Measurements from ENCODE around the gene LENG9.
"Not testable (repeated sequence)": the region's sequence is repeated elsewhere in the genome, so short reads cannot be mapped to it uniquely, and the experiment has no call there.

The LENG9 gene

GRCh38 chr19:54477650-54478049, 14.1 kb upstream of the LENG9 start:
- no peak for DNase-seq

DNA sequence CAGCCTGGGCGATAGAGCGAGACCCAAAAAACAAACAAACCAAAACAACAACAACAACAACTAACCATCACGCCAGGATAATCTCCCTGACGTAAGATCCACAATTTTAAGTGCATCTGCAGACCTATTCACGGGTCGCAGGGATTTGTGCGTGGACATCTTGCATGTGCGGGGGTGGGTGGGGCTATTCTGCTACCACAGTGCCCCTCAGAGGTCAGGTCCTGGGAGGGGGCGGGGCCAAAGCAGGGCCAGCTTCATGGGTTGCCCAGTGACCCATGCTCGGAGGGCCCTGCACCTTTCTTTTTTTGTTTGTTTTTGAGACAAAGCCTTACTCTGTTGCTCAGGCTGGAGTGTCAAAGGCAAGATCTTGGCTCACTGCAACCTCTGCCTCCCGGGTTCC, 12.1 kb upstream of the LENG9 start:
- no peak for DNase-seq

DNA sequence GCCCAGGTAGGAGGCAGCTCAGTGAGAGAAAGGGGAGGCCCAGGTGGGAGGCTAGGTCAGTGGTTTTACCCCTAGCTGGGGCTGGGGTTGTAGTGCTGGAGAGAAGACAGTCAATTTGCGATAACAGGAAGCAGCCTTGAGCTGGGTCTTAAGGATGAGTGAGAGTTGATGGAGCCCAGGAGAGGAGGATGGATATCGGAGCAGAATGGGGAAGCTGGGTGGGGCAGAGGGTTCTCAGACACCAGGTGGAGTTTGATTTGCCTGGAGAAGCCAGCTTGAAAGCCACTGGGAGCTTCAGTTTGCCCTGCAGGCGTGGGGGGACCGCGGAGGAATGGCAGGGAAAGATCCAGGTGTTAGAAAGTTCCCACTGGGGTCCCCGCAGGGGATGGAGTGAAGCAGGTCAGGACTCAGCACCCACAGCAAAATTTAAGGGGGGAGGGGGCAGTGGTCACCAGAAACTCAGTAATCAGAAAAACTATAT, 10.4 kb upstream of the LENG9 start:
- DNase-seq, result no peak

DNA sequence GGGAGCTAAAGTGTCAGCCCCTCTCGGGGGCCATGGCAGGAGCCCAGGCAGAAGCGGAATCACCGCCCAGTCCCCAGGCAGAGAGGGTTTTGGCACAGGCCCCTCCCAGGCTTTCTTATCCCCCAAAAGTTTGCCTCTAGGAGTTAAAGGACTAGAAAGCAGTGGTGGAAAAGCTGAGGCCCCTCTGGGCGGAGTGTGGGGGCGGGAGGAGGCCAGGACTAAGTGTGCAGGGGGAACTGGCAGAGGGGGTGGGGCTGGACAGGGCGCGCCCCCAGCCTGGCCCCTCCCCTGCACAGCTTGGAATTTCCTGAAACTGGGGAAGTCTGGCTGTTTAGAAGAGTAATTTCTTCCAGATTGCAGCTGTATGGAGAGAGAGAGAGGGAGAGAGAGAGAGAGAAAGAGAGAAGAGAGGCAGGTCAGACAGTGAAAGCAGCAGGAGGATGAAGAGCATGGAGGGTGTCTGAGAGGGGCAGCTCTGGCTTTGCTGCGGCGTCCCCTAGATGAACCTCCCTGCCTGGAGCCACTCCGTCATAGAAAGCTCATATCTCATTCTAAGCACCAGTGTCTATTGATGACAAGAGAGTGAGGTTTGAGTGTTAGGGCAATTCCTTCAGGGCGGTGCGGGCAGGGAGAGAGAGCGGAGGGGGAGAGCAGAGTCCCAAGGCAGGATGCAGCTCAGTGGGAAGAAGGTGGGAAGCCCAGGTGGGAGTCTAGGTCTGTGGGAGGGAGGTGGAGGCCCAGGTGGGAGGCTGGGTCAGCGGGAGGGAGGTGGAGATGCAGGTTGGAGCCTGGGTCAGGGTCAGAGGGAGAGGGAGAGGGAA, 9.7 kb upstream of the LENG9 start, which contains the start of gene CDC42EP5:
CDC42EP5 (minus strand) TSS at position 226 of the 821 bp plus-strand sequence. CDS start 7,749 bp downstream, outside the sequence.
- no peak for DNase-seq

- no peak for DNase-seq
These were observed 7.6 kb upstream of the LENG9 start for GRCh38 chr19:54470991-54471782.

GRCh38 chr19:54470276-54470887, 6.8 kb upstream of the LENG9 start:
- no peak for DNase-seq

DNA sequence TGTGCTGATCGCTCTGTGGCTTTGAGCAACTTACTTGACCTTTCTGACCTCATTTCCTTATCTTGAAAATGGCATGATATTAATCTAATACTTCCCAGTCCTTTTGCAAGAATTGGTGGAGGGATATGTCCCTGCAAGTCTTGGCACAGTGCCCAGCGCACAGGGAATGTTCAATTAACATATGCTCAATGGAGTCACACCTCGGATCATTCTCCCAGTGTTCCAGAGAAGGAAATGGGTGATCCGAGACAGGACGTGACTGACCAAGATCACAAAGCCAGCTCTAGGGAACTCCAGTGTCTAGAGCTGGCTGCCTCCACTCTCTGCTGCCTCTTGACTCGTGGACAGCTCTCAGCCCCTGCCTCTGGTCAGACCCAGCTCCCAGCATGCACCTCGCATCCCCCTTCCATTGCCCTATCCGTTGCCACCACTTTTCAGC, 5.9 kb upstream of the LENG9 start:
- DNase-seq, result peak in 1 of 2 experiments; percentile 28

GRCh38 chr19:54466110-54466480, 2.5 kb upstream of the LENG9 start:
- not testable (repeated sequence) for DNase-seq

DNA sequence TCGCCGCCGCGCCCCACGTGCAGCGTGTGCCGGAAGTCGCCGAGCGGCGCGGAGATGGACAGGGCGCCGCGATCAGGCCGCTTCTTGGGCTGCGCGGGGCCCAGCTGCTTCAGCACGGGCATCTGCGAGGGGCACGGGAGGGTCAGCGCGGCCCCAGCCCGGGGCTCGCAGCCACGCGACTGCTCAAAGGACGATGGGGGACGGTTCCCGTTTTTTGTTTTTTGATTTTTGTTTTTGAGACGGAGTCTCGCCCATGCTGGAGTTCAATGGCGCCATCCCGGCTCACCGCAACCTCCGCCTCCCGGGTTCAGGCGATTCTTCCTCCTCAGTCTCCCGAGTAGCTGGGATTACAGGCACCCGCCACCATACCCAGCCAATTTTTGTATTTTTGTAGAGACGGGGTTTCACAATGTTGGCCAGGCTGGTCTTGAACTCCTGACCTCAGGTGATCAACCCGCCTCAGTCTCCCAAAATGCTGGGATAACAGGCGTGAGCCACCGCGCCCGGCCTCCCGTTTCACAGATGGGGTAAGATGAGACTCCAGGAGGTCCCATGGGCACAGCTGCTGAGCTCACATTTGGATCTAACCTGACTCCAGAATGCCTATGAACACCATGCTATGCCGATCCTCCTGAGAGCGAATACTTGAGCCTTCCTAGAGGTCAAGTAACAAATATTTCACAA, 2.0 kb upstream of the LENG9 start:
- DNase-seq, result no peak

DNA sequence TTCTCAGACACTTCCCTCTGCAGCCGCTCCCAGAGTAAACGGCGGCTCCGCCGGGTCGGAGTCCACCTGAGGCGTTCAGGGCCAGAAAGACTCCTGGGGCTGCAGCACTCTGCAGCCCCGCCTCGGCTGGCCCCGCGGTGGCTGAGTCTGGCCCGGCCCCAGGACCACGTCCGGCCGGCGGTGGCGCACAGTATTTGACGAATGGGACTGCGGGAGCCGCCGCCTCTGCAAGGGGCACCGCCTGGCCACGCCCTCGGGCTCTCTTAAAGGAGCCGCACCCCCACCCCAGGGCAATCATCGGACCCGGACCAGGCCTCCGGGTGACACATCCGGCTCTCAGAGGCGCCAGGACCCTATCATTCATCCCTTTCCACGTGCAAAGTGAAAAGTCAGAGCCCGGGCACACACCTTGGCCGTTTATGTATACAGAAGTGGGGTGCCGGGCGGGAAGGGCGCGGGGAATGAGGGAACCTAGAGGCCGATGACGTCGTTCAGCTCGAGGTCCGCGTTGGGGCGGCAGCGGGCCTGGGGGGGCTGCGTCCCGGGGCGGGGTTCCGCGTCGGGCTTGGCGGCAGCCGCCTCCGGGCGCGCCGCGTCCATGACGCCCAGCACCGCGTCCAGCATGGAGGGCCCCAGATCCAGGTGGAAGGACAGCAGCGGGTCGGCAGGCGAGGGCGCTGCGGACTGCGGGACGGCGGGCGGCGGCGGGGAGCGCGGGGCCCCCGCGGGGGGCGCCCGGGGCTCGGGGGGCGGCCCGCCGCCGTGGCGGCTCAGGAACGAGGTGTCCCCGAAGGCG, 1.2 kb upstream of the LENG9 start:
- DNase-seq, result peak; percentile 59 to 77

DNA sequence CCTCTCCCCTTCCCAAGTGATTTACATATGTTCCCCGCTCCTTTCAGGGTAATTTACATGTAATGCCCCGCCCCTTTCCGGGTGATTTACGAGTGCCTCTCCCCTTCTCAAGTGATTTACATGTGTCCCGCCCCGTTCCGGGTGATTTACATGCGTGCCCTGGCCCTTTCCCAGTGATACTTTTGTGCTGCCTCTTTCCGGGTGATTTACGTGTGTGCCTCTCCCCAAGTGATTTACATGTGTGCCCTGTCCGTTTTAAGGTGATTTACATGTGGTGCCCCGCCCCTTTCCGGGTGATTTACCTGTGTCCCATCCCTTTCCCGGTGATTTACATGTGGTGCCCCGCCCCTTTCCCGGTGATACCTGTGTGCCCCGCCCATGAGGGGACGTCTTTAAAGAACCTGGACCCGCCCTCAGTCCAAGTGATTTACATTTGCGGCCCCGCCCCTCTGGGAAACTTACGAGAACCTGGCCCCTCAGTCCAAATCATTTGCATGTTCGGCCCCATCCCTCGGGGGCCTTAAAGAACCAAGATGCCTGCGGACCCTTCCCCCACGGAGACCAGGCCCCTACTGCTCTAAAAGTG, 559 bp upstream of the LENG9 start:
- peak in 1 of 2 experiments; percentile 65 for DNase-seq

- DNase-seq, result peak; percentile 60 to 70
These were observed 685 bp downstream of the LENG9 start for GRCh38 chr19:54462655-54463530.

GRCh38 chr19:54462047-54462654, 1.4 kb downstream of the LENG9 start:
- no peak for DNase-seq

DNA sequence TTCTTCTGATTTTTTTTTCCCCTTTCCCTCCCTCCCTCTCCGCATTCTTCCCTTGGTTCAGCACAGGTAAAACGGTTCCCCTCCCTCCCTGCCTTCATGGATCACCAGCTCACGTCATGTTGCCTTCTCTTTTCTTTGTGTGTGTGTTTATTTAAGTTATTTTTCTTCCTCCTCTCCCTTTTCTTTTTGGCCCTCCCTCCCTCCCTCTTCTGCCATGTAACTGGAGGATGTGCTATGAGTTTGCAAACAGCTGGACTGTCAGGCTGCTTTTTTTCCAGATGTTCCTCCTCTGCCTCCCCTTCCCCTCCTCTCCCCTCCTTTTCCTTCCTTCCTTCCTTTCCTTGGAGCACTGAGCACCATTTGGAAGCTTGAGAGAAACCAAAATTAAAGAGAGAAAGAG, 2.0 kb downstream of the LENG9 start:
- no peak for DNase-seq

- no peak for DNase-seq
These were observed 2.4 kb downstream of the LENG9 start for GRCh38 chr19:54461210-54461609.

- DNase-seq, result no peak
These were observed 3.2 kb downstream of the LENG9 start for GRCh38 chr19:54460230-54461005.

GRCh38 chr19:54459282-54460229, 4.0 kb downstream of the LENG9 start:
- DNase-seq, result no peak
